ENCODE results near the gene NEUROD4.

DNA sequence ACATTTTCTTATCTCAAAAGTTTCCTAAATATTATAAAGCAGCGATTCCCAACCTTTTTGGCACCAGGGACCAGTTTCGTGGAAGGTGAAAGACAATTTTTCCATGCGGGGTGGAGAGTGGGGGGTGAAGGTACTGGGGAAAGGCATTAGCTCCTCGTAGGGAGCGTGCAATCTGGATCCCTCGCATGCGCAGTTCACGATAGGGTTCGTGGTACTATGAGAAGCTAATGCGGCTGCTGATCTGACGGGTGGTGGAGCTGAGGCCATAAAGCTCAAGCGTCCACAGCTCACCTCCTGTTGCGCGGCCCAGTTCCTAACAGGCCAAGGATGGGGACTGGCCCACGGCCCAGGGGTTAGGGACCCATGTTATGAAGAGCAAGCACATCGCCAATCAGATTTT is 29.9 kb downstream of the NEUROD4 start:
- TF ChIP-seq, protein P1, sequence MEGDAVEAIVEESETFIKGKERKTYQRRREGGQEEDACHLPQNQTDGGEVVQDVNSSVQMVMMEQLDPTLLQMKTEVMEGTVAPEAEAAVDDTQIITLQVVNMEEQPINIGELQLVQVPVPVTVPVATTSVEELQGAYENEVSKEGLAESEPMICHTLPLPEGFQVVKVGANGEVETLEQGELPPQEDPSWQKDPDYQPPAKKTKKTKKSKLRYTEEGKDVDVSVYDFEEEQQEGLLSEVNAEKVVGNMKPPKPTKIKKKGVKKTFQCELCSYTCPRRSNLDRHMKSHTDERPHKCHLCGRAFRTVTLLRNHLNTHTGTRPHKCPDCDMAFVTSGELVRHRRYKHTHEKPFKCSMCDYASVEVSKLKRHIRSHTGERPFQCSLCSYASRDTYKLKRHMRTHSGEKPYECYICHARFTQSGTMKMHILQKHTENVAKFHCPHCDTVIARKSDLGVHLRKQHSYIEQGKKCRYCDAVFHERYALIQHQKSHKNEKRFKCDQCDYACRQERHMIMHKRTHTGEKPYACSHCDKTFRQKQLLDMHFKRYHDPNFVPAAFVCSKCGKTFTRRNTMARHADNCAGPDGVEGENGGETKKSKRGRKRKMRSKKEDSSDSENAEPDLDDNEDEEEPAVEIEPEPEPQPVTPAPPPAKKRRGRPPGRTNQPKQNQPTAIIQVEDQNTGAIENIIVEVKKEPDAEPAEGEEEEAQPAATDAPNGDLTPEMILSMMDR (conservative IDR thresholded peaks at IDR 0.05; ENCODE audit: low read length): no peak
- TF ChIP-seq EZH2phosphoT487 (IDR thresholded peaks at IDR 0.05; ENCODE audit: borderline replicate concordance, low read depth, low read length): no peak
